GM21381 (cell line): Measurements from ENCODE around the gene KCNMA1.

Experiments
- ATAC-seq: cut with Tn5 transposase; IDR thresholded peaks from one replicate; pipeline ENCODE4 v1.9.1; 2021; ENCODE audit warnings: mild to moderate bottlenecking, moderate library complexity; ENCODE audit not compliant: unreplicated experiment

Gene KCNMA1

DNA sequence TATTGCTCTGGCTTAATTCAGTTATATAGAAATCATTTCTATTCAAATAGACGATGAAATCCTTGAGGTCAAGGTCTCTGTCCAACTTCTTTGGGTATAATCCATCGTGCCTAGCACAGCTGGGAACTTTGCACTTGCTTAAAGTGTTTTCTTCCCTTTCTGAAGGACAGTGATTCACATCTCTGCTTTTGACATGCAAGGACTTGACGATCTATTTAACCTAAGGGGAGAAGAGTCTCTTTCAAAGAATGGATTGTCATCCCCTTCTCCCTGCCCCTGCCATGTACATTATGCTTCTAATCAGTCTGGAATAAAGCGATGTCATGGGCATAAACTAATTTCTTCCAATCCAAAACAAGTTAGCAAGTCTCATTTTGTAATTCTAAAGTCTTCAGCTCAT is 488.6 kb downstream of the KCNMA1 start:
- ATAC-seq: no peak

DNA sequence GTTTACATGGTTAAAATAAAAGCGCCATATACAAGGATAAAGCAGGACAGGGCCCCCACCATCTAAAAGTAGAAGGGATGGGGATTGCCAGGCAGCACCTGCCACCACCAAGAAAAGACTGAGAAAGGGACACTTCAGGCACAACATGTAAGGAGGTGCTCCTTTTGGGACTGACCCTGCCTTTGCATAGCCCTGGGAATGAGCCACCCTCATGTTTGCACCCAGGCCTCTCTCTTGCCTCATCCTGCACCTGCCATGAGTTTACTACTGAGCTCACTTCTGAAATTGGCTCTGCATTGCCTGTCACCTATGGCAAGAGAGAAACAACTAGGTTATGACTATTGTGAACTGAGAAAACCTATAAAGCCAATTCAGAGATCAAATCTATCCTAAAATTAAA is 489.7 kb downstream of the KCNMA1 start:
- ATAC-seq: no peak

DNA sequence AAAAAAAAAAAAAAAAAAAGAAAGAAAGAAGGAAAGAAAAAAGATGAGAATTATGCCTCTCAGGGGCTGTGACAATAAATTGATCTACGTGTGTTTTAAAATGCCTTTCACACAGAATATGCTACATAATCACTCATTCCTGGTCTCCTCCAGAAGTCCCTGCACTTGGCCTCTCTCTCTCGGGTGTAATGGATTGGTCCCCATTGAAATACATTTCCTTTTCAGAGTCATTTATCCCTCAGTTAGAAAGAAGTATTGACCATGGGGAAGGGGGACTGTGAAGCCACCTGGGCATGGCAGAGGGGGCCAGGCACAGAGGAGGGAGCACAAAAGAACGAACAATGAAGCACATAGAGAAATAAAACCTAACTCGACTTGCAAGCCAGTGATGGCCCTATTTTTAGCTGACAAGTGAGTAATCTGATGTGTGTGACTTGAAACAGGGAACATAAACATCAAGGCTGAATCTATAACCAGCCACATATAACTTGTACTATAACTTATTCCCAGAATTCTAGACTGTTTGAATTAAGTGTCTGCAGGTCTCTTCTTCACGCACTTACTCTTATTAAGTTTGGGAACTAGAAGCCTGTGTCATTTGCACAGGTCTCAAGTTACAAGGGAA is 490.8 kb downstream of the KCNMA1 start:
- ATAC-seq: no peak

DNA sequence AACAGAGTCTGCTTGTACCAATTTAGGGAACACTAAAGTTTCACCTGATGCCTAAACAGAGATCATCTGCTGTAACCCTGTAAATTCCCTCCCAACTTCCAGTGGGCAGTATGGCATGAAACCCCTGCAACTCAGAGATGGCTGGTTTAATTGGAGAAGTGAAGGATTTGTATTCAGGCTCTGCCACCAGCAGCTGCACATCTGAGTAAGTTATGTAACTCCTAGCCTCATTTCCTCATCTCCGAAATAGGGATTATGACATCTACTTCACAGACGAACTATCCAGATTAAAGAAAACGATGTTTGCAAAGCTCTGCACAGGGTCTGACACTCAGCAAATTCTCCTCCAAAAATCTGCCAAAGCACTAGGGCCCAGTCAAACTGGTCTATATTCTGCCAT is 493.0 kb downstream of the KCNMA1 start:
- ATAC-seq: no peak

DNA sequence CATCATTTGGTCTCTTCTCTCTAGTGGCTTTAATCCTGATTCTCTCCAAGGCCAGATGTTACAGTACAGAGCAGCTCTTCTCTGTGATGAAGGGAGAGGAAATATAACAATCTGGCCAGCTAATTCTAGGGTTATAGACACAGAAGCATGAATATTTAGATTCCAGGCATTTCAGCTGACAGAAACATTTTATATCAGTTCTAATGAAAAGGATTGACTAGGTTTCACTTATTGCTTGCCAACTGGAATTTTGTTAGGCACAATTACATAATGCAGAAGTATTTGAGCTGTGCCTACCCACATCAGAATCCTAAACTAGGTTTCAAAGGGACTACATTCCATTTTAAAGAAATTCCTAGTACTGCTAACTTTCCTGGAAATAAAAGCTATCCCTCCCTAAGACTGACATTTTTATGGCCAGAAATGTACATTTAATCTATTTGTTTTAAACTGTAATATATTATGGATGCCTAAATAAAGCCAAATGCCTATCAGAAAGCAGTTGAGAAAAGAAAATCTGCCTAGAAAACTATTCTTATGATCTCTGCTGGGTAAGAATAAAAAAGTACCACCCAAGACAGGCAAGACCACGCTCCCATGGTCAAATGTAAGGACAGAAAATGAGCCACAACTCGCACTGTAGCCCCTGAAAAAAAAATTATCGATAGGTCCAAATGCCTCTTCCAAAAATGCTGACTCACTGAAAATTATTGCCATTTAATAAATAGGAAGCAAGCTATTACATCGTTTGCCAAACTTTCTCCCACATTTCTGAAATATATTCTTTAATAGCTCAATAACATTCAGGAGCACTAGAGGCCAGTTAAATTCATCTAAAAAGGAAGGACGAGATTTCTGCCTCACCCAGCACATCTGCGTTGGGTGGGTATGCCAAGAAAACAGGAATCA is 498.1 kb downstream of the KCNMA1 start:
- ATAC-seq: no peak

DNA sequence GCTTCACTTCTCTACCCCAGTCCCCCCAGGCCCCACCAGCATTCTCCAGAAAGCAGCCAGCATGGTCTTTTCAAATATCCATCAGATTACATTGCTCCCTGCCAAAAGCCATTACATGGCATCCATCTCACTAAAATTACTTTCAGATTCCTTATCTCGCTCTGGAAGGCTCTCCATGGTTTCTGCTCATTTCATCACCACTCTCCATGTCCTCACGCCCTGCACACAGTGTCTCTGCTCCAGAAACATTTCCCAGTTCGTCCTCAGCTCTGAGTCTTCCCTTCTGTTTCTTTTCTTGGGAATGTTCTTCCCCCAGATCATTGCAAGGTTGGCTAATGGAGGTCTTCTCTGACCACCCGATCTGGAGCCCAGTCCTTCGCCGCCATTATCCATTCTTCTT is 499.1 kb downstream of the KCNMA1 start:
- ATAC-seq: no peak

DNA sequence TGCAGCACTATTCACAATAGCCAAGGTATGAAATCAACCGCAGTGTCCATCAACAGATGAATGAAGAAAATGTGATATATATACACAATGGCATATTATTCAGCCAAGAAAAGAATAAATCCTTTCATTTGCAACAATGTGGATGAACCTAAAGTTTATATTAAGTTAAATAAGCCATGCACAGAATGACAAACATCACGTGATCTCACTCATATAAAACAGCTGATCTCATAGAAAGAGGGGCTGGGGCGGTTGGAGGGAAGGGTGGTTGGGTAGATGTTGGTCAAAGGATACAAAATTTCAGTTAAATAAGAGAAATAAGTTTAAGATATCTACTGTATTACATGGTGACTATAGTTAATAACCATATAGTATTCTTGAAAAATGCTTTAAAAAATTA is 502.1 kb downstream of the KCNMA1 start:
- ATAC-seq: no peak

DNA sequence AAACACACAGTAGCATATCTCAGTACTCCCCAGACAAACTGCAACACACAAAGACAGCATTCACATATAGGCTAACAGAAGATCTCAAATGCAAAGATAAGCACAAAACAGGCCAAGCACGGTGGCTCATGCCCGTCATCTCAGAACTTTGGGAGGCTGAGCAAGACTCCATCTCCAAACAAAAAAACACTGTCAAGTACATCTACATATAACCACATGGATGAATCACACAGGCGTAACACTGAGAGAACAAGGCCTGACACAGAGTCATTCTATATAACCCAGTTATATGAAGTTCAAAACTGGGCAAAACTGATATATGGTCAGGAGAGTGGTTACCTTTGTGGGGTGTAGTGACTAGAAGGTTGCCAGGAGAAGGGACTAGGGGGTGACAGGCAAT is 506.4 kb downstream of the KCNMA1 start:
- ATAC-seq: no peak

DNA sequence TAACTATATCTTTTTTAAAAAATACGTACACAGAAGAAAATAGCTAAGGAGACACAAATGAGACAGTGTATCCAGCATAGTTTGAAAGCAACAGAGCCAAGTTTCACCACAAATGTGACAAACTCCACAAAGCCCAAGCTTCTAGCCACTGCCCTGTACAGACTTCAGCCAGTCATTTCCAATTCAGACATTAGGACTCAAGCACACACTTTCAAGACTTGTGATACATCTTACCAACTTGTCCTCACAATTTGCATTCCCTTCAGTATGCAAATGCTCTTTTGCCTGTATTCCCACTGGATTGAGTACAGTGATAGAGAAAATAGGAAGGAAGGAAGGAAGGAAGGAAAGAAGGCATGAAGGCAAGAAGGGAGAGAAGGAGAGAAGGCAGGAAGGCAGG is 510.4 kb downstream of the KCNMA1 start:
- ATAC-seq: no peak

DNA sequence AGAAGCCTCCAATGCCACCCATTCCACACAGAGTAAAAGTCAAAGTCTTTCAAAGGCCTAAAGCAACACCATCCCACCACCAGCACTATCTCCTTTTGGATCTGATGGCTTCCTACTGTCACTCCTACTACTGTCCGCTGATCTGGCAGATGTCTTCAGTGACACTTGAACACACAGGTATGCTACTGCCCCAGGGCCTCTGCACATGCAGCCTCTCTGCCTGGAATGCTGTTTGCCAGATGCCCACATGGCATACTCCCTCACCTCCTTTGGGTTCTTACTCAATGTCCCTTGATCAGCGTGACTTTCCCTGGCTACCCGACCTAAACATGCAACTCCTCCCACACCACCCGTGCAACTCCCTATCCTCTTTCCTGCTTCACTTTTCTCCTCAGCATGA is 512.4 kb downstream of the KCNMA1 start:
- no peak for ATAC-seq

DNA sequence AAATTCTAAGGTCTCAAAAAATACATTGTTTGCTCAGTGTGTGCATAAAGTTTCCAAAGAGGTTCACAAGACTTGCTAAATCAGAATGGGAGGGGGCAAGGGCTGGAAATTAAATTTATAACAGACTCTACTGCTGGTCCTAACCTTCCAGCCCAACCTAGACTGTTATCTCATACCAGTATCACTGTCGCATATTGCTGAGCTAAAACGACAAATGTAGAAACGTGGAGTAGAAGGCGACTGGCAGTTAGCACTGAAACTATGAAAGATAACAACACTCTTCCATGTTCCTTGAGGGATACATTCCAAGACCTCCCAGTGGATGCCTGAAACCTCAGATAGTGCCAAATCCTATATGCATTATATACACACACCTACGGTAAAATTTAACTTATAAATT is 514.3 kb downstream of the KCNMA1 start:
- no peak for ATAC-seq

DNA sequence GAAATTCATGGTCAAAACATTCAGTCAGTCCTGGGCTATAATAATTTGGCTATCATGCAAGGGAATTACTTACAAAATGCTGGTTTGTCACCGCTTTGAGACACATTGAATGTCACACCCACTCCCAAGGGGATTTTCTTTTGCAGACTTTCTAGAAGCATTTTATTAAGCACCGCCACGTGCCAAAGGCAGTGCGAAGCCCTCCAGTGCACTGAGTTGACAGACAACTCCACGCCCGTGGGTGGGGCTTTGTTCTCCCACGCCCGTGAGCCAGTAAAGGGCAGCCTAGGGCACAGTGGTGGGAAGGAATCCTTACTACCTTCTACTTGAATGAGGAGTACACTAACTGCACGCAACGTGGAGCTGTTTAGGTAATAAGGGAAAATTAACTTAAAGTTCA is 515.8 kb downstream of the KCNMA1 start:
- ATAC-seq: no peak

DNA sequence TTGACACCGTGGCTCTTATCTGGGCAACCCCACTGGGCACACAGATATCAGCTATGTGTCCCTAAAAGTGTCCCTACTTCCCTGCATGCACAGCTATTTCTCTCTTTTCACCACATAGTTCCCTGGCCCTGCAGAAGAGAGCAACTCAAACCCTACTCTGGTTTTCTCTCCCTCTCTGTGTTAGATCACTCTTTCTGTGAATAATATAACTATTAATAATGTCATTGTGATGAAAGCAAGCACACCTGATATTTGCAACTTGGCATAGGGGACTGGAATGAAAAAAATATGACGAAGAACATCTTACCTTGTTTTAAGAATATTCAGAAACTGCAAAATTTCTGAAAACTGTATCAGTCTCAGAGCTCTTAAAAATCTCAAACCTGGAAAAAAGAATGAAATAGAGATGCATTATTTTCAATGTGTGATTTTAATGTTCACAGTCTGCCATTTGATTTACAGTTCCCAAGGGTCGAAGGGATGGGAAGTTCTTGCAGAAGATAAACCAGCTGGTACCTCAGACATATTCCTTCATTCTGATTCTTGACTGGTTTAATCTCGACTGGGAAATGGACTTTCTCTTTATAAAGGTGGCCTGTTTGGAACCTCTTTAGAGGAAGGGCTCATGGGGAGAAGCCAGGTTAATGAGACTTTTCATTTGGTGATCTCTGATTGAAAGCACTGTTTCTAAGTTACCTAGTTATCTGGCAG is 516.8 kb downstream of the KCNMA1 start:
- no peak for ATAC-seq

DNA sequence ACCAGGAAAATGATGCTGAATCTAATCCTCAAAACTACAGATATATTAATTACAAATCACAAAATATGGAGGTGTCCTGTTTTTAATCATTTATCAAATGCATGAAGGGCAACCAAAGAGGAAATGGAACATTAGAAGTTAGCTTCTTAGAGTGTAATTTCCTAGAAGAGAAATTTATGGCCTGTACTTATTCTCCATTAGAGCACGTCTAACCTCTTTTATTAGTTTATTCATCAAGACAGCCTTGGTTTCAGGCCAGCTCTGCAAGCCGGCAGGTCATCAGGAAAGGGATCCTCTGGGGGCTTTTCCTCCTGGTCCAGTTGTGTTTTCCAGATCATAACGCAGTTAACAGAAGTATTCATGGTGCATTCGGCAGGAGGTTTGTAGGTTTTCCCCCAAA is 517.6 kb downstream of the KCNMA1 start:
- ATAC-seq: no peak

DNA sequence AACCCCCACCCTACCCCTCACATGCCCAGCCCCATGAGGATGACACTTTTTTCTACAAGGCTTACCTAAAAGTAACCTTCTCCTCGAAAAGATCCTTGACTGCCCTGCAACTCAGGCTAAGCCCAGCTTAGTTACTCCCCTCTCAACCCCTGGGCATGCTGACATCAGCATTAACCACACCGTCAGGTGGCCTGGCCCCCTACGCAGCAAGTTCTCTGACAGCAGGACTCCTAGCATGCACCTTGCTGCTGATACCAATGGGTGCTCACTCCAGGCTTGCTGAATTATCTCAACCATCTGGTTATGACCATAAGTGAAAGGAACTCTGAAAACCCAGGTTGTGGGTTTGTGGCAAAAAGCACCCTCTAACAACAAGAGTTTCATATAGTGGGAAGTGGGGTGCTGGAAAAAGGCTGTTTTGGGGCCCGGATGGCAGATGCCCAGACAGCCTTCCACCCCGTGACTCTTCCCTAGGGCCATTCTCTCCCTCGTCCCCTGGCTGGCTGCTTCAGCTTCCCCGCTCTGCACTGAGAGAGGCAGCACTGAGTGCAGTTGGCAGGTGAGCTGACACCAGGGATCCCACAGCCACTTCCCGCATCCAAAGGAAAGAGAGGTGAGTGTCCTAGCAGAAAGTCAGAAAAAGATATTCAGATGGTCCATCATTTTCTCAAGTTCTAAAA is 518.9 kb downstream of the KCNMA1 start:
- ATAC-seq: no peak

DNA sequence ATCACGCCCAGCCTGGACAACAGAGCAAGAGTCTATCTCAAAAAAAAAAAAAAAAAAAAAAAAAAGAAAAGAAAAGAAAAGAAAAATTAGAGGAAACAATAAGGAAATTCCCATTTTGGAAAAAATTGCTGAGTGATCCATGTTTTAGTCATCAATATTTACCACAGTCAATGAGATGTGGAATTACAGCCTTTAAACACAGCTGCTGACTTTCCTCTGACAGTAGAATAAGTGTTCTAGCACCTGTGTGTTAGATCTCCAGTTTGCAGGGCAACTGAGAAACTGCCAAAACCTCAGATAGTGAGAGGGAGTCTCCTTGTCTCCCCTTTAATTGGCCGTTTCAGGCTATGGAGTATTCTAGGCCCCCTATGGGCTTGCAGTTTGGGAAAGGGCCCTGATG is 520.1 kb downstream of the KCNMA1 start:
- no peak for ATAC-seq

DNA sequence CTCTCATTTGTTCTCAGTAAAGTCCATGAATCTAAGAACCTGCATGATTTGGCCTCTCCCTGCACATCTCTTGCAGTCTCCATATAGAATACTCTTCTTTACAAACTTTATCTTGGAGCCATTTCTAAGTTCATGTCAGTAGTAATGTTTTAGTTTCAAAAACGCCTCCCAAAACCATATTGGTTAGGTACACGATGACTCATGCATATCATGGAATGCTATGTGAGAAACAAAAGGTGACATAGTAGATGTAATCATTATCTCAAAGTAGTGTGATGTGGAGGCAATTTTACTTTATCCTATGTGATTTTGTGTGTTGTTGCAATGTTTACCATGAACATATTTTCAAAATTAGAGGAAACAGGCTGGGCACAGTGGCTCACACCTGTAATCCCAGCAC is 520.7 kb downstream of the KCNMA1 start:
- no peak for ATAC-seq

DNA sequence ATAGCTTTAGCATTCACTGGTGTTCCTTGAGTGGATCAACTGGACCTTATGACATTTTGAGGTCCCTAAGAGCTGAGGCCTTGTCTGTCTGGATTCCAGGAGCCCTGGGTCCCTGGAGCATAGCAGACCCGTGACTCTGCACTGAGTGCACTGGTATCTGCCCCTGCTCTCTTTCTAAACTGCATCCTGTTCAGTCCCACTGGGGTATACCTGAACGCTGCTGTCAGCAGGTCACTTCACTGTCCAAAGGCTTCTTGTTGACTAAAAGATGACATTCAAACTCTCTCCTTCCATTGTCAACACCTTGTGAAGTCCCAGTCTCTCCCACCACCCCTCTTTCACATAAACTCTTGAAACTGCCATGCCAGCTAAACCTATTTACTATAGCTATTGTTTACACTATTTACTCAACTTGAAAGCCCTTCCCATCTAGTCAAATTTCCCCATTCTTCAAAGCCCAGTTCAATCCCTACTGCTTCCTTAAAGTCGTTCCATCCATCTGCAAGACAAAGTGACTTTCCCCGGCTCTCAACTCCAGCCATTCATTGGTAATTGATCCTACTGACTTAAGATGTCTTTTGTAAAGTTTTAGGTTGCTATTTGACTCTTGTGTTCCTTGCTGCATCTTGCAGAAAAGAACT is 523.3 kb downstream of the KCNMA1 start:
- ATAC-seq: no peak

DNA sequence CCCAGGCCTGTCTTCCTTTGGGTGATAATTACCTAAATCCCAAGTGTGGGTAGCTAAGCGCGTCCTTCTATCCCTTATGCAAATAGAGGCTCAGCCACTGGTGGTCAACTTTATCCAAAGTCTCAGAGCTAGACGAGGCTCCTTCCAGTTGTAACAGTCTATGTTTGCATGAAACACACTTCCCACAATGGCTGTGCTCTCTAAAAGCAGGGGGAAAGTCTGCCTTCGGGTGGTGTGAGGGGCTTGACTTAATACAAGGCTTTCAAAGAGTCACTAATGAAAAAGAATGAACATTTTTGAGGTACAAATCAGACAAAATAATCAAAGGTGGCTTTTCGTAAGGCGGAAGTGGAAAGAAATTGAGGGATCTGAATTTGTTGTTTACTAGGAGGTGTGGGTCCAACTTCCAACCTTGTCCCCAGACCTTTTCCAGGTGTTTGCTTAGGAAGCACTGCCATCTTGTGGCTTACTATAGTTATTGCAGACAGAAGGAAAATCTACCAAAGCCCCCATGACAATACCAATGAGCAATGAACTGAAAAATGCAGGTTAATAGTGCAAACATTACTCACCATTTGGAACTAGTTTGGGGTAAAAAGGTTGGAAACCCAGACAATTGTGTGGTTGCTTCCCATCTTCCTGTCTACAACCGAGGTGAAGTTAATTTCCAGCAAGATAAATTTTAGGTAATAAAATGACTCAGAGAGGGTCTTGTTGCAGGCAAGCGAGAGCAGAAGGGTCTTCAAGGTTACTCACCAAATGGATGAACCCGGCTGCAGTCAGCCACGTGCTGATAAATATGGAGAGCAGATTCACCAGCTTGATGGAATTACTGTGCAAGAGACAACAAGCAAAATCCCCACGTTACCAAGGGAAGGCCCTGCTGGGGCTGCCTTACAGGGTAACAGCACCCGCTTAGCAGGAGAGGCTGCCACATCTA is 525.7 kb downstream of the KCNMA1 start:
- ATAC-seq: no peak

DNA sequence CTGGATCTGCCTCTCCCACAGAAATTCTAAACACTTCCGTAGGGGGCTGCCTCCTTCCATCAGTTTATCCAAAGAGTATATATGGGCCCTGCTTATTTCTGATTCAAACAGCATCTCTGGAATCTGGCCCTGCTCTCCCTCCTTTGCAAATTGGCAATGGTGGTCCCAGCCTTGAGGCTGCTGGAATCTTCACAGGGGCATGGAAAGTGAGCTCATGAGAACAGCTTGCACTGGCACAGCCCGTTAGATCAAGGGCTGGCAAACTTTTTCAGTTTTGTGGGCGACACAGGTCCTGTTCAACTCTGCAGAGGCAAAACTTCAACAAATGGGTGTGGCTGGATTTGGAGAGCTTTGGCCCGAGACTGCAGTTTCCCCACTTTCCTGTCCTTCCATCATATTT is 526.9 kb downstream of the KCNMA1 start:
- no peak for ATAC-seq
